GM19193 (cell line): ENCODE results near the gene RSPRY1.

Source experiments
- POLR2A ChIP-seq: IDR thresholded peaks from 4 replicates; pipeline ENCODE4 v1.6.1; 2011; ENCODE audit not compliant: insufficient read depth, insufficient read length; ENCODE audit errors: extremely low read depth

Gene RSPRY1

DNA sequence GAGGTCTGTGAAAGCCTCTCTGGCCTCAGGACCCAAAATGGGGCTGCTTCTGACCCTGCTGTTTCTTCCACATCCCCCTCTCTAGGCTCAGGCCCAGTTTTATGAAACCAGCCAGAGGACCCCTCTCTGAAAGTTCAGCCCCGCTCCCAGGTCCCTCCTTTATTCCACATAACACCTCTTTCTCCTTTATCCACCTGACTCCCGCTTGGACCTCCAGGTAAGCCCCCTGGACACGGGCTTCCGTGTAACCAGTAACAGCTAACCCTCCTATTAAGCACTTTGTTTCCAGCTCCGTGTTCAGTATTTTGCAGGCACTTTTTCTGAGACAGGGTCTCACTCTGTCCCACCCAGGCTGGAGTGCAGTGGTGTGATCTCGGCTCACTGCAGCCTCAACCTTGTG lies 37.6 kb upstream of the RSPRY1 start:
- no peak for TF ChIP-seq POLR2A

GRCh38 chr16:57149391-57149790 lies 36.7 kb upstream of the RSPRY1 start:
- TF ChIP-seq POLR2A, result no peak

- no peak for TF ChIP-seq POLR2A
These were observed 35.3 kb upstream of the RSPRY1 start for GRCh38 chr16:57150682-57151330.

DNA sequence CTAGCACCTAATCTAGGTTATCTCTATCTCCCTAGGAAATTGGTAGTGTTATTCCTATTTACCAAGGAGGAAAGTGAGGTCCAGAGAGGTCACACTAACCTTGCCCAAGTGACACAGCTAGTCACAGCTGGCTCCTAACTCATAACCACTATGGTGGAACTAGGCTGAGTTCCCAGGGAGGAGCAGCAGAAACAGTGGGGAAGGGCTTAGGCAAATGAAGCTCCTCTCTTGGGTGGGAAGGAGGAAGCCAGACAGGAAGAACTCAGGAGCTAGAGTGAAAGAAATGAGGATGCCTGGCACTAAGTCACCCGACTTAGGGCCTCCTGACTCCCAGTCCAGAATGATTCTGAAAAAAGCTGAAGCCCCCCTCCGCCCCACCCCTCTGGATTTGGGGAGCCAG lies 34.8 kb upstream of the RSPRY1 start:
- TF ChIP-seq POLR2A, result no peak

DNA sequence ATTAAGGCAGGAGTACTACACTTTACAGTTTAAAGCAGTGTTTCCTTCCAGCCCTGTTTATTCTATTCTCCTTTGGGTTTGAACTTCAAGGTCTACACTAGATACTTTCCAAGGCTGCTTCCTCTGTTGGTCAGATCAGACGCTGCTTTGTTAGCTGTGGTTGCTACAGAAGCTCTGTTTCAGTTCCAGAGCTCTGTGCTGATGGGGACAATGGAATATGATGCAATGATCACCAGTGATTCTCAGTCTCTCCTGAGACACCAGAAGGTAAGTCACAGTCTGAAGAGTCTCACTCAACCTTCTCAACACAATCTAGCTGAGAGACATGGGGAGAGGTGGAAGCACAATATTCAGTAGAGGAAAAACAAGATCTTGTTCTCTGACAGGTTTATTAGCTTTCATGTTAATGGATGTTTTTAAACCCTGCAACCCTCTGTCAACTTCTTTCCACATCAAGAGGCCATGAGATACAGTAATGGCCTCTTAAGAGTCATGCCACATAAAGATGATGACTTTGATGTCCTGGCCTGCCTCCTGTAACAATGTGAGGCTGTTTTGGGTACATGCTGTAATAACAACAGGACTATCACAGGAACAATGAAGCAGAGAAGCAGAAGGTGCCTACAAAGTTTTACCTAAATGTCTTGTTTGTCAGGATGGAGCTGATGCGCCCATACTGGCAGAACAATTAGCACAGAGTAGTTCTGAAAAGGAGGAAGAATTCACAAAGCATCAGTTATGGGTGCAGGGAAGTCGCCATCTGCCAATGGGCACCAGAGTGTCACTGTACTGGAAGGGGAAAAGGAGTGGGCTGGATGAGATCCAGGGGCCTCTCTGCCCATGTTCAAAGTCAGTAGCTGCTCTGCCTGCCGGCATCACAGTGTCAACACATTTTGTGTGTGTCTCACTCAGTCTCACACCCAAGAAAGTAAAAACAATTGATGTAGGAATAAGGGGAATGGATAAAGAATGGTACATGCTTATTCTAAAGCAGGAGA lies 33.7 kb upstream of the RSPRY1 start:
- TF ChIP-seq POLR2A, result no peak

GRCh38 chr16:57153841-57154240 lies 32.3 kb upstream of the RSPRY1 start:
- no peak for TF ChIP-seq POLR2A

GRCh38 chr16:57155702-57156350 lies 30.3 kb upstream of the RSPRY1 start:
- TF ChIP-seq POLR2A, result no peak

- TF ChIP-seq POLR2A, result no peak
These were observed 29.8 kb upstream of the RSPRY1 start for GRCh38 chr16:57156351-57156703.

DNA sequence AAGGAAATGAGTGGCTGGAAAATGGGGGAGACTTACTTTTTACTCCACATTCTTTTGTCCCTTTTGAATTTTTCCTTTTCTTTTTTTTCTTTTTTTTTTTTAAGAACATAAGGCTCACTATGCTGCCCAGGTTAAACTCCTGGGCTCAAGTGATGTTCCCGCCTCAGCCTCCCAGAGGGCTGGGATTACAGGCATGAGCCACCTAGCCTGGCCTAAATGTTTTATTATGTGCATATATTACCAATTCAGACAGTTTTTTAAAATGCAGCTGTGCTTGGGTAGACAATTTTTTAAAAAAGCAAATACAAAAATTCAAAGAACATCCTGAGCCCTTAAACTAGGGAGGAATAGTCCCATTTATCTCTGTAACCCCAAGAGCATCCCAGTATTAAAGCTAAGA lies 28.6 kb upstream of the RSPRY1 start:
- no peak for TF ChIP-seq POLR2A

- no peak for TF ChIP-seq POLR2A
These were observed 26.7 kb upstream of the RSPRY1 start for GRCh38 chr16:57159447-57159846.

GRCh38 chr16:57163842-57164241 lies 22.3 kb upstream of the RSPRY1 start:
- no peak for TF ChIP-seq POLR2A

GRCh38 chr16:57165483-57165882 lies 20.6 kb upstream of the RSPRY1 start:
- TF ChIP-seq POLR2A, result no peak

DNA sequence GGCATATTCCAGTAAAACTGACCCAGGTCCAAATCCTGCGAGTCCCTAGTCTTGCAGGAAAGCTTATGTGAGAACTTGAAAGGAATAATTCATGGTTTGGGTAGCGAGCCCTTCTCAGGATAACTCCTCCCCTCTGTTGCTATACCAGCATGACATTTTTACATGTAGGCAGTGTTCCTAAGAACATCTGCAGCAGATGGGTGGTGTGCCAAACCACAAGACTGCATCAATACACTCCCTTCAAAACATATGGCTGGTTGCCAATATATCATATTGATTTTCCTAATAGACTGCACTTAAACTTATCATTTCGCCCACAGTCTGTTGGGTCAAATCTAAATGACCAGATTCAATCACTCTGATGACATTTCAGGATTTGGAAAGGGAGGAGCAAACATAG lies 20.2 kb upstream of the RSPRY1 start:
- no peak for TF ChIP-seq POLR2A

- TF ChIP-seq POLR2A, result no peak
These were observed 19.7 kb upstream of the RSPRY1 start for GRCh38 chr16:57166451-57166850.

GRCh38 chr16:57166951-57167350 lies 19.2 kb upstream of the RSPRY1 start:
- TF ChIP-seq POLR2A, result no peak

DNA sequence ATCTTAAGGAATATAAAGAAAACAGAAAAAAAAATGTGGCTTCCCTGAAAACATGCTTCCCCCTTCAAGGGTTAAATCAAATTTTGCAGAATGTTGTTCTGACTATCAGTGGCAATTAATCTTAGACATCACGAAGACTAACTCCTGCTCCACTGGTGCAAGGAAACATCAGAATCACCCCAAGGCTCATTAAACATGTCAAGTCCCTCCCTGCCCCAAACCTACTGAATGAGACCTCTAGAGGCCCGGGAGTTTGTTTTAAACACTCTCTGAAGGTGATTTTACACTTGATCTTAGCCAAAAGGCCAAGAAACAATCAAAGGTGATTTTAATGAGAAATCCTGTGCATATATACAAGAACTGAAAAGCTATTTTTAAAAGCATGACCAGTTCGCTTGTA lies 18.6 kb upstream of the RSPRY1 start:
- TF ChIP-seq POLR2A, result no peak

DNA sequence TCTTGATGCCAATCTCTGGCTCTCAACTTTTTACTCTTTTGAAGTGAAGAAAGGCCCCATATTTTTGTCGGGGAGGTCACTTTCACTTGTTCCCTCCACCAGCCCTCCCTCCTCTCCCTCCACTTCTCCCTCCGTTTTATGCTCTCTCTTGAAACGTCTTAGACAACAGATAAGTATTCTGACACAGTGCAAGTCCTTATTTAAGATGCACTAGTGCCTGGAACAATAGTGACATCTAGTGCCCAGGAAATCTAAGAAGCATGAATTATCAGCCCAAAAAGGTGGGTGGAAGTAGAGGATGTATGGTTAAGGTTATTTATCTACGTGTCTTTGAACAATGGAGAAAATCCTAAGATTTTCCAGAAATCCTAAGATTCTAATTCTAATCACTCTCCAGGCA lies 18.2 kb upstream of the RSPRY1 start:
- no peak for TF ChIP-seq POLR2A

GRCh38 chr16:57169327-57169726 lies 16.8 kb upstream of the RSPRY1 start:
- no peak for TF ChIP-seq POLR2A
